ENCODE results near the gene CFD.

CFD gene

GRCh38 chr19:869245-870177, 10.0 kb downstream of the CFD start:
- peaks cover 5% of the 10 kb centered on the region; the same call in 1 of the 2 replicates for H3F3A ChIP-seq (ENCODE audit: control insufficient read depth, insufficient read depth)
- peaks cover 12% of the 10 kb centered on the region for H3K4me1 ChIP-seq (ENCODE audit: control insufficient read depth, low read length)
- no peaks in the 10 kb centered on the region for H3K27me3 ChIP-seq (ENCODE audit: control insufficient read depth, low read length)
- no peak overlapping the region for H3K27ac ChIP-seq (ENCODE audit: low read depth, low read length)
- H3K4me2 ChIP-seq (ENCODE audit: low read length): no peak overlapping the region
- H4K20me1 ChIP-seq (ENCODE audit: control insufficient read depth, insufficient read depth, low read depth, low read length): peaks cover 5% of the 10 kb centered on the region
- no peaks in the 10 kb centered on the region for H3K36me3 ChIP-seq (ENCODE audit: control insufficient read depth, low read length)
- TF ChIP-seq EZH2phosphoT487 (IDR thresholded peaks at IDR 0.05; ENCODE audit: borderline replicate concordance, low read length) (no peak), CTCF (IDR thresholded peaks at IDR 0.05; ENCODE audit: low read depth, low read length, poor library complexity, severe bottlenecking) (no peak)
- no peaks in the 10 kb centered on the region for H3K79me2 ChIP-seq (ENCODE audit: control insufficient read depth, low read length)
- H3K9me3 ChIP-seq (ENCODE audit: control insufficient read depth, insufficient read depth, low read length): no peaks in the 10 kb centered on the region
- no peak overlapping the region for H3K4me3 ChIP-seq (ENCODE audit: low read length)
- no peaks in the 10 kb centered on the region for H3K9me2 ChIP-seq (replicated peaks; ENCODE audit: control insufficient read depth, low read length)

- Histone ChIP-seq H3K4me2 (ENCODE audit: low read length) (no peak overlapping the region), H3K4me1 (ENCODE audit: control insufficient read depth, low read length) (peaks cover 9% of the 10 kb centered on the region), H3F3A (ENCODE audit: control insufficient read depth, insufficient read depth) (peaks cover 5% of the 10 kb centered on the region; the same call in 1 of the 2 replicates), H4K20me1 (ENCODE audit: control insufficient read depth, insufficient read depth, low read depth, low read length) (peaks cover 5% of the 10 kb centered on the region), H3K27me3 (ENCODE audit: control insufficient read depth, low read length) (no peaks in the 10 kb centered on the region), H3K27ac (ENCODE audit: low read depth, low read length) (no peak overlapping the region), H3K9me3 (ENCODE audit: control insufficient read depth, insufficient read depth, low read length) (no peaks in the 10 kb centered on the region), H3K79me2 (ENCODE audit: control insufficient read depth, low read length) (no peaks in the 10 kb centered on the region), H3K9me2 (replicated peaks; ENCODE audit: control insufficient read depth, low read length) (no peaks in the 10 kb centered on the region), H3K36me3 (ENCODE audit: control insufficient read depth, low read length) (no peaks in the 10 kb centered on the region), H3K4me3 (ENCODE audit: low read length) (no peak overlapping the region)
- TF ChIP-seq EZH2phosphoT487 (IDR thresholded peaks at IDR 0.05; ENCODE audit: borderline replicate concordance, low read length): no peak
- no peak for TF ChIP-seq CTCF (IDR thresholded peaks at IDR 0.05; ENCODE audit: low read depth, low read length, poor library complexity, severe bottlenecking)
These were observed 10.8 kb downstream of the CFD start for GRCh38 chr19:870314-870713.

- Histone ChIP-seq H4K20me1 (ENCODE audit: control insufficient read depth, insufficient read depth, low read depth, low read length) (peaks cover 5% of the 10 kb centered on the region), H3K4me3 (ENCODE audit: low read length) (no peak overlapping the region), H3K4me1 (ENCODE audit: control insufficient read depth, low read length) (peaks cover 9% of the 10 kb centered on the region), H3K9me2 (replicated peaks; ENCODE audit: control insufficient read depth, low read length) (no peaks in the 10 kb centered on the region), H3K79me2 (ENCODE audit: control insufficient read depth, low read length) (no peaks in the 10 kb centered on the region), H3K9me3 (ENCODE audit: control insufficient read depth, insufficient read depth, low read length) (no peaks in the 10 kb centered on the region), H3K27me3 (ENCODE audit: control insufficient read depth, low read length) (no peaks in the 10 kb centered on the region), H3K4me2 (ENCODE audit: low read length) (no peak overlapping the region), H3F3A (ENCODE audit: control insufficient read depth, insufficient read depth) (peaks cover 5% of the 10 kb centered on the region; the same call in 1 of the 2 replicates), H3K36me3 (ENCODE audit: control insufficient read depth, low read length) (no peaks in the 10 kb centered on the region), H3K27ac (ENCODE audit: low read depth, low read length) (no peak overlapping the region)
- TF ChIP-seq EZH2phosphoT487 (IDR thresholded peaks at IDR 0.05; ENCODE audit: borderline replicate concordance, low read length) (no peak), CTCF (IDR thresholded peaks at IDR 0.05; ENCODE audit: low read depth, low read length, poor library complexity, severe bottlenecking) (no peak)
These were observed 11.5 kb downstream of the CFD start for GRCh38 chr19:870963-871401.
